ENCODE measurements around the gene RIMBP2.

DNA sequence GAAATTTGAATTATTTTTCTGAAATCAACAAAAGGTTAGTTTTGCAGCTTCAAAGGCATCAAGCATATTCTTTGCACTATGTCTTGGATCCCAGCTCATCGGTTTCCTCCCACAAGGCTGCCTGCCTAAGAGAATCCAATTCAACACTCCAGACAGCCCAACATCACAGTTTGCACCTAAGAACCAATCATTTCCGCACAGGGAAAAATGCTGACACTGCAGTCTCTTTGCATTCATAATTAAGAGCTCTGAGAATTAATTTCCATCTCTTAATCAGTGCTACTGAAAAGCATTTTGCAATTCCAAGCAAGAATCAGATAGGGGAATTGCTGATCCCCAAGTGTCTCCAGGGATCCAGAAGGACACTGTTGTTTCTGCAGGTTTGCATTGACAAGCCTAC lies 202.5 kb downstream of the RIMBP2 start:
- TF ChIP-seq GATA2 (IDR thresholded peaks at IDR 0.05; ENCODE audit: low read depth, low read length) (no peak), GATA3 (IDR thresholded peaks at IDR 0.05; ENCODE audit: low read depth, low read length) (no peak)

All from SH-SY5Y (cell line).